ENCODE results near the gene SIGLEC11. TPM values are rescaled to one million over a fixed set of nuclear protein-coding genes. Genes with fewer than 3 reads are reported as not detected.

The SIGLEC11 gene
- total RNA-seq, 1 experiment from 2014 or later: not detected

DNA sequence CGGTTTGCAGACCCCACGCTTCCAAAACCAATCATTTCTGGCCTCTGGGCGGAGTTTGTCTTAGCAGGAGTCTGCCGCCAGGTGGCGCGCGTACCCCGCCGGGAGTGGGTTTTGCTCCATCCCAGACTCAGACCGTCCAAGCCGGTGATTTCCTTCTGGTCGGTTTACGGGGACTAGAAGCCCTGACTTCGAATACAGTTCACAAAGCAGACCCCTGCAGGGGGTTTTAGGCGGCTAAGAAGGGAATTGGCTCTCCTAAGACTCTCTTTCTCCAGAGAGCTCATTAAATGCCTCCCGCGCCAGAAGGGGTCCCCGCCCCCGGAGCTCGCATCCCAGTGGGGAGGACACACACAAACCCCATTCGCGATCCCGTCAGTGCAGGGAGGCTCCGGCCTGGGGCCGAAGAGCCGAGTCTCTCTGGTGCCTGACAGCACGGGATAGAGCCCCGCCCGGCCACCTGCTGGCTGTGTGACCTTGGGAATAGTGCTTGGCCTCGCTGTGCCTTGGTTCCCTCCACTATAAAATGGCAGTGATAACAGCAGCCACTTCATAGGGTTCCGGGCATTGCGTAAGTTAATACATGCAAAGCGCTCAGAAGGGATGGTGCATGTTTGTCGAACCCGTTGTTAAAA, 23.1 kb downstream of the SIGLEC11 start:
- DNase-seq (ENCODE audit: low spot score): peak; percentile 85
- Histone ChIP-seq H3K27ac (ENCODE audit: low read depth, low read length, poor library complexity, severe bottlenecking) (no peak overlapping the region), H3K27me3 (replicated peaks; ENCODE audit: insufficient read depth, low read depth, low read length, poor library complexity) (no peaks in the 10 kb centered on the region), H3K4me3 (ENCODE audit: low read depth, low read length, poor library complexity, severe bottlenecking) (peak overlapping the region; percentile 34), H3K36me3 (ENCODE audit: insufficient read depth, low read length, poor library complexity, severe bottlenecking) (peaks cover 10% of the 10 kb centered on the region), H3K4me1 (ENCODE audit: insufficient read depth, low read length, poor library complexity, severe bottlenecking) (no peaks in the 10 kb centered on the region), H3K9me3 (ENCODE audit: low read depth, low read length, poor library complexity, severe bottlenecking) (no peaks in the 10 kb centered on the region)
- ChIA-PET POLR2A (ENCODE audit: low non-redundant PET) (interaction anchor here (0.6 kb wide), 1 partner anchor 20 kb away, joined by 5 read pairs; no protein-coding TSS in a partner anchor), CTCF (interaction anchor here (0.7 to 1.1 kb wide), 3 partner anchors 39 to 47 kb away, joined by 3 to 4 read pairs (median 3); no protein-coding TSS in a partner anchor)
- no TSS peak for BruUV-seq (replicated peaks)
- intact Hi-C loops (cut with micrococcal nuclease; ENCODE audit: unreplicated experiment): loop anchor here (1.0 kb wide), 1 partner anchor 45 kb away; no protein-coding TSS in a partner anchor
- no peak for TF ChIP-seq EZH2 (IDR thresholded peaks at IDR 0.05; ENCODE audit: borderline replicate concordance, low read depth, low read length, poor library complexity, severe bottlenecking)
- TF ChIP-seq, protein P1, sequence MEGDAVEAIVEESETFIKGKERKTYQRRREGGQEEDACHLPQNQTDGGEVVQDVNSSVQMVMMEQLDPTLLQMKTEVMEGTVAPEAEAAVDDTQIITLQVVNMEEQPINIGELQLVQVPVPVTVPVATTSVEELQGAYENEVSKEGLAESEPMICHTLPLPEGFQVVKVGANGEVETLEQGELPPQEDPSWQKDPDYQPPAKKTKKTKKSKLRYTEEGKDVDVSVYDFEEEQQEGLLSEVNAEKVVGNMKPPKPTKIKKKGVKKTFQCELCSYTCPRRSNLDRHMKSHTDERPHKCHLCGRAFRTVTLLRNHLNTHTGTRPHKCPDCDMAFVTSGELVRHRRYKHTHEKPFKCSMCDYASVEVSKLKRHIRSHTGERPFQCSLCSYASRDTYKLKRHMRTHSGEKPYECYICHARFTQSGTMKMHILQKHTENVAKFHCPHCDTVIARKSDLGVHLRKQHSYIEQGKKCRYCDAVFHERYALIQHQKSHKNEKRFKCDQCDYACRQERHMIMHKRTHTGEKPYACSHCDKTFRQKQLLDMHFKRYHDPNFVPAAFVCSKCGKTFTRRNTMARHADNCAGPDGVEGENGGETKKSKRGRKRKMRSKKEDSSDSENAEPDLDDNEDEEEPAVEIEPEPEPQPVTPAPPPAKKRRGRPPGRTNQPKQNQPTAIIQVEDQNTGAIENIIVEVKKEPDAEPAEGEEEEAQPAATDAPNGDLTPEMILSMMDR (conservative IDR thresholded peaks at IDR 0.05; ENCODE audit: low read depth, low read length): peak; percentile 96

DNA sequence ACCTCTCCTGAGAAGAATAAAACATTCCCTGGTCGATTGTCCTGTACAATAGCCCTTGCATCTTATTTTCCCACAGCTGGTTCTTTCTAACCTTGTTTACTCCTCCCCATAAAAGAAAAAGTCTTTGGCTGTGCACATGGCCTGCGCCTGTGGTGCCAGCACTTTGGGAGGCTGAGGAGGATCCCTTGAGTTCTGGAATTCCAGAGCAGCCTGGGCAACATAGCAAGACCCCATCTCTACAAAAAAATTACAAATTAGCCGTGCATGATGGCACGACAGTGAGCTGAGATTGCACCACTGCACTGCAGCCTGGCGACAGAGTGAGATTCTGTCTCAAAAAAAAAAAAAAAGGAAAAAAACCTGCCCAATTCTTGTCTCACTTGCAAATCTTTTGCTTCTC, 24.4 kb downstream of the SIGLEC11 start:
- no peak overlapping the region for H3K27ac ChIP-seq (ENCODE audit: low read depth, low read length, poor library complexity, severe bottlenecking)
- H3K4me1 ChIP-seq (ENCODE audit: insufficient read depth, low read length, poor library complexity, severe bottlenecking): peaks cover 6% of the 10 kb centered on the region
- TF ChIP-seq EZH2 (IDR thresholded peaks at IDR 0.05; ENCODE audit: borderline replicate concordance, low read depth, low read length, poor library complexity, severe bottlenecking): no peak
- TF ChIP-seq, protein P1 (conservative IDR thresholded peaks at IDR 0.05; ENCODE audit: low read depth, low read length): no peak
- H3K36me3 ChIP-seq (ENCODE audit: insufficient read depth, low read length, poor library complexity, severe bottlenecking): peaks cover 21% of the 10 kb centered on the region
- no peaks in the 10 kb centered on the region for H3K9me3 ChIP-seq (ENCODE audit: low read depth, low read length, poor library complexity, severe bottlenecking)
- no TSS peak for BruUV-seq (replicated peaks)
- H3K4me3 ChIP-seq (ENCODE audit: low read depth, low read length, poor library complexity, severe bottlenecking): no peak overlapping the region
- CTCF ChIA-PET: no interaction called here
- no peak for DNase-seq (ENCODE audit: low spot score)
- H3K27me3 ChIP-seq (replicated peaks; ENCODE audit: insufficient read depth, low read depth, low read length, poor library complexity): no peaks in the 10 kb centered on the region
- POLR2A ChIA-PET (ENCODE audit: low non-redundant PET): interaction anchor here (0.8 kb wide), 1 partner anchor 14 kb away, joined by 4 read pairs; no protein-coding TSS in a partner anchor
- intact Hi-C loops (cut with micrococcal nuclease; ENCODE audit: unreplicated experiment): no loop called here

DNA sequence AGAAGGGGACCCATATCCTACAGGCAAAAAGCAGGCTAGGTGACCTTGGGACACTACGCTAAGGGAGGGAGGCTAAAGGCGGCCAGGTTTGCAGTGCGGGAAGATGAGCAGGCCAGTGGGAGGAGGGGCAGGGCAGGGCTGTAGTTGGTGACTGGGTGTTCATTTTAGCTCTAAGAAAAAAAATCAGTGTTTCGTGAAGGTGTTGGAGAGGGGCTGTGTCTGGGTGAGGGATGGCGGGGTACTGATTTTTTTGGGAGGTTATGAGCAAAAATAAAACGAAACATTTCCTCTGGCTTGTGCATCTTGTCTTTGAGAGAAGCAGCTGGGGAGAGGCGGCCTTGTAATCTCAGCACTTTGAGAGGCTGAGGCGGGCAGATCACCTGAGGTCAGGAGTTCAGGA, 27.3 kb downstream of the SIGLEC11 start:
- Histone ChIP-seq H3K36me3 (ENCODE audit: insufficient read depth, low read length, poor library complexity, severe bottlenecking) (peaks cover 46% of the 10 kb centered on the region), H3K27me3 (replicated peaks; ENCODE audit: insufficient read depth, low read depth, low read length, poor library complexity) (no peaks in the 10 kb centered on the region), H3K4me3 (ENCODE audit: low read depth, low read length, poor library complexity, severe bottlenecking) (no peak overlapping the region), H3K4me1 (ENCODE audit: insufficient read depth, low read length, poor library complexity, severe bottlenecking) (peaks cover 16% of the 10 kb centered on the region), H3K9me3 (ENCODE audit: low read depth, low read length, poor library complexity, severe bottlenecking) (no peaks in the 10 kb centered on the region), H3K27ac (ENCODE audit: low read depth, low read length, poor library complexity, severe bottlenecking) (peak overlapping the region; percentile 35)
- ChIA-PET POLR2A (ENCODE audit: low non-redundant PET) (interaction anchor here (0.8 kb wide), 1 partner anchor 64 kb away, joined by 4 read pairs; no protein-coding TSS in a partner anchor), CTCF (no interaction called here)
- no TSS peak for BruUV-seq (replicated peaks)
- no peak for TF ChIP-seq EZH2 (IDR thresholded peaks at IDR 0.05; ENCODE audit: borderline replicate concordance, low read depth, low read length, poor library complexity, severe bottlenecking)
- TF ChIP-seq, protein P1 (conservative IDR thresholded peaks at IDR 0.05; ENCODE audit: low read depth, low read length): no peak
- DNase-seq (ENCODE audit: low spot score): no peak
- intact Hi-C loops (cut with micrococcal nuclease; ENCODE audit: unreplicated experiment): no loop called here
